Measurements from ENCODE around the gene PLEKHN1.
"Not testable (repeated sequence)": the region's sequence is repeated elsewhere in the genome, so short reads cannot be mapped to it uniquely, and the experiment has no call there.

Gene PLEKHN1

DNA sequence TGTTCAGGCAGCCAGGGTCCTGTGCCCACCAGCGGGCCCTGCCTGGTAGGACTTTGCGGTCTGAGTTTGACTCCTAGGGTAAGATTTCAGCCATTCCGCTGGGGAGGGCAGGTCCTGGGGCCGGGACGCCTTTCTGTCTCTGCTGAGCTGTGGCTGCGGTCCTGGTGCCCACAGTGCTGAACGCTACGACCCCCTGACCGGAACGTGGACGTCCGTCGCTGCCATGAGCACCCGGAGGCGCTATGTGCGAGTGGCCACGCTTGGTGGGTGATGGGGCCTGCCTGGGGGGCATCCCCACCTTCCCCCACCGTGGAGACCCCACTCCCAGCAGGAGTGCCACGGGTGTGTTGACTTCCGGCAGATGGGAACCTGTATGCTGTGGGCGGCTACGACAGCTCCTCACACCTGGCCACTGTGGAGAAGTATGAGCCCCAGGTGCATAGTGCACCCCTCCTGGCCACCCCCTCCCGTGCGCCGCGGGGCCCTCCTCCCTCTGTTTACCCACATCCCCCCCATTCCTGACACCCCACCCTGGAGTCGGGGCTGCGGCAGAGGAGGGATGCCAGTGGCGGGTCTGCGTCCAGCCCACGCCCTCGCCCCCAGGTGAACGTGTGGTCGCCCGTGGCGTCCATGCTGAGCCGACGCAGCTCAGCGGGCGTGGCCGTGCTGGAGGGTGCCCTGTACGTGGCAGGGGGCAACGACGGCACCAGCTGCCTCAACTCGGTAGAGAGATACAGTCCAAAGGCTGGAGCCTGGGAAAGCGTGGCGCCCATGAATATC, 2.3 kb upstream of the PLEKHN1 start:
- no peak for DNase-seq

DNA sequence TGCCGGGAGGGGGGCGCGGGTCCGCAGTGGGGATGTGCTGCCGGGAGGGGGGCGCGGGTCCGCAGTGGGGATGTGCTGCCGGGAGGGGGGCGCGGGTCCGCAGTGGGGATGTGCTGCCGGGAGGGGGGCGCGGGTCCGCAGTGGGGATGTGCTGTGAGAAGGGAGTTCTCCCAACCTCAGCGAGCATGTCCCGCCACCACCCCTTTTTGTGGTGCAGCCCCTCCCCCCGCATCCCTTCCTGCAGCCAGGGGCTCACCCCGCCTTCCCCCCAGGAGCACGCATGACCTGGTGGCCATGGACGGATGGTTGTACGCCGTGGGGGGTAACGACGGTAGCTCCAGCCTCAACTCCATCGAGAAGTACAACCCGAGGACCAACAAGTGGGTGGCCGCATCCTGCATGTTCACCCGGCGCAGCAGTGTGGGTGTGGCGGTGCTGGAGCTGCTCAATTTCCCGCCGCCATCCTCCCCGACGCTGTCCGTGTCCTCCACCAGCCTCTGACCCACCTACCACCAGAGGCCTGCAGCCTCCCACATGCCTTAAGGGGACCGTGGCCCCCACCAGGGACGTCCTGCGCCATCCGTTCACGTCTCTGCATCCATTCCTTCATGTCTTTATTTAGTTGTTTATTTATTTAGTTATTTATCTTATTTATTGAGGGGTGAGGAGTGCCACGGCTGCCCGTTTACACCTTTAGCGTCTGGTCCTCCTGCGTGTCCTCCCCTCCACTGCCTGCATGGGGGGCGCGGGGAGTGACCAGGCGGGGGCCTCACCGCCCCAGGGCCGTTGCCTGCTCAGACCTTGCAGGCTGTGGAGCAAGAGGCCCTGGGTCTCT, 1.4 kb upstream of the PLEKHN1 start:
- no peak for DNase-seq

DNA sequence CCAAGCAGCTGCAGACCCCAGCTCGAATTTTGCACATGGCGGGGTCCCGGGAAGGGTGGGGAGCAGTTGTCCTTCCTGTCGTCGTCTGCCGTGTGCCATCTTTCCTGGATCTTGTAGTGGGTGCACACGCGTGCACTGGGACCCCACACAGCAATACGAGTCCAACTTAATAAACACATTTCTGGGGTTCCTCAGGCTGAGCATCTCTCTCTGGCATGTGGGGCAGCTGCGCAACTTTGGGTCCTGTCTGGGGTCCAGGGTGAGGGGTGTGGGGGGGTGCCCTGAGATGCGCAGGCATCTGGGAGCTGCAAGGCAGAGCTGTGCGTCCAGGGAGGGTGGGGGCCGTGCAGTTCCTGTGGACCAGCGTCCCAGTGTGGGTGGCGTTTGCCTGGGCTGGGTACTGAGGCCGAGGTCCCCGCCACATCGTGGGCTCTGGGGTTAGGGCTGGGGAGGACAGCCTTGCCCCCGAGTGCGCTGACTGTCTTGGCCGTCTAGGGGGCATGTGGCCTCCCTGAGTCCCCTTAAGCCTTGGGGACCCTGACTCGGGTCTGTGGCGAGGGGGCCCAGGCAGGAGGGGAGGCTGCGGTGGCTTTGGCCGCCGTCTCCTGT, 652 bp upstream of the PLEKHN1 start:
- no peak for DNase-seq

DNA sequence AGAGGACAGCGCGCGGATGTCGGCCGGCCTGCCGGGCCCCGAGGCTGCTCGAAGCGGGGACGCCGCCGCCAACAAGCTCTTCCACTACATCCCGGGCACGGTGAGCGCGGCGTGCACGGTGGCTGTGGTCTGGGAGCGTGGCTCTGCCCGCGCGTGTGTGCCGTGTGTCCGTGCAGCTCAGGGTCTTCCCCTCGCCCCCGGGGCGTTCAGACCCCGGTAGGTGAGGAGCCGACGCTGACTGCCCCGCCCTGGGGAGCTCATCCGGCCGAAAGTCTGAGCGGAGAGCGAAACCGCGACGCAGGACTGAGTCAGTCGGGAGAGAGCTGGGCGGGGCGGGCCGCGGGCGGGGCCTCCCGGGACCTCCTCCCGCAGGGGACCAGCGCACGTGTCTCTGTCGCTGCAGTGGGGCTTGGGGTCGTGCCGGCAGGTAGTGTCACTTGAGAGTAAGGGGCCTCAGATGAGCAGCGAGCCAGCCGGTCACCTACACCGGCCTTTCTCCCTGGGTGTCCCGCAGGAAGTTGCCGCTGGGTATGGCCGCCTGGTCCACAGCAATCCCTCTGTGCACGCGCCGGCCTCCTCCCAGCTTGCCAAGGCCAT, 520 bp downstream of the PLEKHN1 start:
- DNase-seq = peak; percentile 34

DNA sequence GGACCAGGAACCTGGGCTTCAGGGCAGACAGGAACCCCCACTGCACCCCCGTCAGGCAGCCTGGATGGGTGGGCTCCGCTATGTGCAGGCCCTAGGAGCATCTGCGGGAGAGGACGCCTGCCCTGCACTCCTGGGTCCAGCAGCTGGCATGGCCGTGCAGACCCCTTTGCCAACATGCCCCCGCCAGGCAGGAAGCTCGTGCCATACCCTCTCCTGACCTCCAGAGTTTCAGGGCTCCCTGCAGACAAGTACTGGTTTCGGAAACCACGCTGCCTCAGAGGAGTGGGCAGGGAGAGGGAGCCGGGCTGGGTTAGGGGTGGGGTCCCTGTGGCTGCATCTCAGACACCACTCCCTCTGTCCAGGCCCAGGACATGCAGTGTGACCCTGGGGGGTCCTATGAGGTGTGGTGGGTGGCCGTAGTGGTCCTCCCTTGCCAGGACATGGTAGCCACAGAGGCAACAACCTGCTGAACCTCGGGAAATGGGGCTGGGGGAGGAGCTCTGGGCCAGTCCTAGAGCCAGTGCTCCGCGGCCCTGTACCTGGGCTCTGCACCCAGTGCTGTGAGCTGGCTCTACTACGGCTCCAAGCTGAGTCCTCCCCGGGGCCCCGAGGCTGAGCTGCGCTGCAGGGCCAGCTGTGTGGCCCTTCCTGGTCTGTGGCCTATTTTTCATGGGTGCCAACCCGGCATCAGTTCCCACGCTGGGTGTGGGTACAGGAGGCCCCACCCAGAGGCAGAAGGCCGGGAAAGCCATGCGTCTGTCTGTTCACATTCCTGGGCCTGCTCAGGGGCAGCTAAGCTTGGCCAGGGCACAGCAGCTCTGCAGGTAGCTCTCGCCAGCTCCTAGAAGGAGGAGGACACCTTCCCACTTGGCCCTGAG, 1.4 kb downstream of the PLEKHN1 start:
- no peak for DNase-seq

DNA sequence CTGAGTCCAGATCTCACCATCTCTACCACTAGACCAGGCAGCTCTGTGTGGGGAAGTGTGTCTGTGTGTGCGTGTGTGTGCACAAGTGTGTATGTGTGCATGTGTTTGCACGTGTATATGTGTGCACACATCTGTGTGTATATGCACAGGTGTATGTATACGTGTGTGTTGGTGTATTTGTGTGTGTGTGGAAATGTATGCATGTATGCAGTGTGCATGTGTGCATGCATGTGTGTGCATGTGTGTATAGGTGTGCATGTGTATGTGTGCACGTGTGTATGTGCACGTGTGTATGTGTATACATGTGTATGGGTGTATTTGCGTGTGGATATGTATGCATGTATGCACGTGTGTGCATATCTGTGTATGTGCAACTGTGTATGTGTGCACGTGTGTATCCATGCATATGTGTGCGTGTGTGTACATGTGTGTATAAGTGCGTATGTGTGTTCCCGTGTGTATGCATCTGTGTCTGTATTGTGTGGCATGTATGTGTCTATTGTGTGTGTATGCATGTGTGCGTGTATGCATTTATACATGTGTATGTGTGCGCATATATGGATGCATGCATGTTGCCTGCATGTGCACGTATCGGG, 3.1 kb downstream of the PLEKHN1 start:
- DNase-seq = no peak

DNA sequence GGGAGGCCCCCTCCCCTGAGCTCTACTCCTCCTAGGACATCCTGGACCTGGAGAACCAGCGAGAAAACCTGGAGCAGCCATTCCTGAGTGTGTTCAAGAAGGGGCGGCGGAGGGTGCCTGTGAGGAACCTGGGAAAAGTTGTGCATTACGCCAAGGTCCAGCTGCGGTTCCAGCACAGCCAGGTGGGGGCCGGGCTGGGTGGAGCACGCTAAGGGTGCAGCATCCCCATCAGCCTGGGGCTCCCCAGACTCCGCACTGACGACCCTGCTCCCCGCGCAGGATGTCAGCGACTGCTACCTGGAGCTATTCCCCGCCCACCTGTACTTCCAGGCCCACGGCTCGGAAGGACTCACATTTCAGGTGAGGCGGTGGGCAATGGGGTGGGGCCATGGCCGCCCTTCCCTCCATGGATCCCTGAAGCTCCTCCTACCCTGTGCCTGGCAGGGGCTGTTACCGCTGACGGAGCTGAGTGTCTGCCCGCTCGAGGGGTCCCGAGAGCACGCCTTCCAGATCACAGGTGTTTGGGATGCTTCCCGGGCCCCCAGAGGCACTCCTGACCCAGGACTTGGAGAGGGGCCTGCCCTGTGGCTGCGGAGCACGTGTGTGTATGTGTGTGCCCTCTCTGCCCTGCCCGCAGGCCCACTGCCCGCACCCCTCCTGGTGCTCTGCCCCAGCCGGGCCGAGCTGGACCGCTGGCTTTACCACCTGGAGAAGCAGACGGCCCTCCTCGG, 4.1 kb downstream of the PLEKHN1 start:
- DNase-seq = no peak

DNA sequence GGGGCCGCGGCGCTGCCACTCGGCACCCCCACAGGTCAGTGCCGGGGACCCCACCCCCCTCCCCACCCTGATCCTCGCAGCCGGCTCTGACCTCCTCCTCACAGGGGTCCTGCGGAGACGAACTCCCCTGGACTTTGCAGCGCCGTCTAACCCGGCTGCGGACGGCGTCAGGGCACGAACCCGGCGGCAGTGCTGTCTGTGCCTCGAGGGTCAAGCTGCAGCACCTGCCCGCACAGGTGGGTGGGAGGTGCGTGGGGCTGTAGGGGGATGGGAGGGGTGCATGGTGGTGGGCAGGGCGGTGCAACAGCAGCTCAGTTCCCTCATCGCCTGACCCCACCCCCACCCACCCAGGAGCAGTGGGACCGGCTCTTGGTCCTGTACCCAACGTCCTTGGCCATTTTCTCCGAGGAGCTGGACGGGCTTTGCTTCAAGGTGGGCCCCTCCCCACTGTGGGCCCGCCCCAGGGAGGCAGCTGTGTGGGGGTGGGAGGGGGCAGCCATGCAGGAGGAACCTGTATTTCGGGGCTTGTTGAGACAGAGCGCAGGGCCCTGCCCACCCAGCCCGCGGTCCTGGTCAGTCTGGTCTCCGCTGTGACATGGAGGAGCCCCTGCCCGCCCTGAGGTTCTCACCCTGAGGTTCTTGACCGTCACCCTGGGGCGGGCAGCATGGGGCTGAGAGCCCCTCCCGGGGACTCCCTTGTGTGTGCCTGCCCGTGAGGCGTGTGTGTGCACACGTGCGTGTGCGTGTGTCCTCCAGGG, 4.9 kb downstream of the PLEKHN1 start:
- no peak for DNase-seq

DNA sequence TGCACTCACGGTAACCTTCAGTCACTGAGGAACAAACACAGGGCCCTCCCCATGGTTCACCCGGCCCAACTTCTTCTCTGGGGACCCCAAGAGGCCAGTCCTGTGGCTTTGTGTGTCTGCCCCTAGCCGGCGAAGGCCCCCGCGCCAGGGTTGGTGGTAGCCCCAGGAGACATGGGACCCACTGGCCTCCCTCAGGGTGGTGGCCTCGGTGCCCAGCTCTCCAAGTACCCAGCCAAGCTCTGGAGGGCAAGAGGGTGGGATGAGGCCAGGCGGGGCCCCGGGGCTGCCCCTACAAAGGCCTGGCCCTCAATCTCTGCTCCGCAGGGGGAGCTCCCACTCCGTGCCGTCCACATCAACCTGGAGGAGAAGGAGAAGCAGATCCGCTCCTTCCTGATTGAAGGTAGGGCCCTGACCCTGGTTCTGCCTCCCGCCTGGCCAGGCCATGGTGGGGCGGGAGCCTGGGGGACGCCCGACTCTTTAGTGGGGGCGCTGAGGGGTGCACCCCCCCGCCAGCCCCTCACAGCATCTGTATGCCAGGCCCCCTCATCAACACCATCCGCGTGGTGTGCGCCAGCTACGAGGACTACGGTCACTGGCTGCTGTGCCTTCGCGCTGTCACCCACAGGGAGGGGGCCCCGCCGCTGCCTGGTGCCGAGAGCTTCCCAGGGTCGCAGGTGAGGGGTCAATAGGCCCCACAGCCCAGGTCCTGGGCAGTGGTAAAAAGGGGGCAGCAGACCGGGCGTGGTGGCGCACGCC, 5.6 kb downstream of the PLEKHN1 start:
- no peak for DNase-seq

DNA sequence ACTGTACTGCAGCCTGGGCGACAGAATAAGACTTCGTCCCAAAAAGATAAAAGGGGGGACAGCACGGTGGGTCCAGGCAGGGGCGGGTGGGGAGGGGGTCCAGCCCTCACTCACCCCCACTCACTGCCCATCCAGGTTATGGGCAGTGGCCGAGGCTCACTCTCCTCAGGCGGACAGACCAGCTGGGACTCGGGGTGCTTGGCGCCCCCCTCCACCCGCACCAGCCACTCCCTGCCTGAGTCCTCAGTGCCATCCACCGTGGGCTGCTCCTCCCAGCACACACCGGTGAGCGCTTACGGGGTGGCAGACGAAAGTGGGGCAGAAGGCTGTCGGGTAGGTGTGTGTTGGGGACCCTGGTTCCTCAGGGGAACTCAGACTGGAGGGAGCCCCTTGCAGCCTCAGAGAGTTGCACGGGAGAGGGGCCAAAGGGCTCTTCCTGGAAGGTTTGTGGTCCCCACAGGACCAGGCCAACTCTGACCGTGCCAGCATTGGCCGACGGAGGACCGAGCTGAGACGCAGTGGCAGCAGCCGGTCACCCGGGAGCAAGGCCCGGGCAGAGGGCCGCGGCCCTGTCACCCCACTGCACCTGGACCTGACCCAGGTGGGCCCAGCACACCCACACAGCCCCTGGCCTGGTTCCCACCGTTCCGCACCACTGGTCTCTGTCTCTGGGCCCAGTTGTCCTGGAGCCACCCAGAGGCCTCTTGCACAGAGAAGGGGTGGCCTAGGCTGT, 6.6 kb downstream of the PLEKHN1 start:
- no peak for DNase-seq

DNA sequence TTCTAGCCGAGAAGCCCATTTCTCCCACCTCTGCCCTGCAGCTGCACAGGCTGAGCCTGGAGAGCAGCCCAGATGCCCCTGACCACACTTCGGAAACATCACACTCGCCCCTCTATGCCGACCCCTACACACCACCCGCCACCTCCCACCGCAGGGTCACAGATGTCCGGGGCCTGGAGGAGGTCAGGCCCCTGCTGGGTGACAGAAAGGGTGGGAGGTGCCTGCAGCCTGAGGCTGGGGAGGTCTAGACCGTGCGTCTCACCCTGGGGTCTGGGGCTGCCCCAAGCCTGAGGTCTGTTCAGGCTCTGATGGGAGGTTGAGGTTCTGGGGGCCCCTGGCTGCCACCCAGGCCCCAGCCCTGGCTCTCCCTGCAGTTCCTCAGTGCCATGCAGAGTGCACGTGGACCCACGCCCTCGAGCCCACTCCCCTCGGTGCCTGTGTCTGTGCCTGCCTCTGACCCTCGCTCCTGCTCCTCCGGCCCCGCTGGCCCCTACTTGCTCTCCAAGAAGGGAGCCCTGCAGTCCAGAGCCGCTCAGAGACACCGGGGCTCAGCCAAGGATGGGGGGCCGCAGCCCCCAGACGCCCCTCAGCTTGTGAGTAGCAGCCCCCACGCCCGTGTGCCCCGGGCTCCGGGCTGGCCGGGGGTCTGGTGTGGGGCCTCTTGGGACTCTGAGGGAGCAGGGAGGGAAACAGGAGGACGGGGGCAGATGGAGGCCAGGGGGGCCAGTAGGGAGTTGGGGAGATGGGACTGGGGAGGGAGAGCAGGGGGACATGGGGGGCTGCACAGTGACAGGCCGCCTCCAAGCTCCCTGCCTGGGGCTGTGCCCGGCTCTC, 7.4 kb downstream of the PLEKHN1 start:
- DNase-seq = no peak

DNA sequence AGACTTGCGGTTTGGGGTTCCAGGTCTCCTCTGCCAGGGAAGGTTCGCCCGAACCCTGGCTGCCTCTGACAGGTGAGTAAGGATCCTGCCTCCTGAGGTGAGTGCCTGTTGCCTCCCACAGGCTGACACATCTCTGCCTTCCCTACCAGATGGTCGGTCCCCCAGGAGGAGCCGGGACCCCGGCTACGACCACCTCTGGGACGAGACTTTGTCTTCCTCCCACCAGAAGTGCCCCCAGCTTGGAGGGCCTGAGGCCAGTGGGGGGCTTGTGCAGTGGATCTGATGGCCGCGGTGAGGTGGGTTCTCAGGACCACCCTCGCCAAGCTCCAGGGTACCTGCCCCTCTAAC, 8.0 kb downstream of the PLEKHN1 start:
- DNase-seq = no peak

DNA sequence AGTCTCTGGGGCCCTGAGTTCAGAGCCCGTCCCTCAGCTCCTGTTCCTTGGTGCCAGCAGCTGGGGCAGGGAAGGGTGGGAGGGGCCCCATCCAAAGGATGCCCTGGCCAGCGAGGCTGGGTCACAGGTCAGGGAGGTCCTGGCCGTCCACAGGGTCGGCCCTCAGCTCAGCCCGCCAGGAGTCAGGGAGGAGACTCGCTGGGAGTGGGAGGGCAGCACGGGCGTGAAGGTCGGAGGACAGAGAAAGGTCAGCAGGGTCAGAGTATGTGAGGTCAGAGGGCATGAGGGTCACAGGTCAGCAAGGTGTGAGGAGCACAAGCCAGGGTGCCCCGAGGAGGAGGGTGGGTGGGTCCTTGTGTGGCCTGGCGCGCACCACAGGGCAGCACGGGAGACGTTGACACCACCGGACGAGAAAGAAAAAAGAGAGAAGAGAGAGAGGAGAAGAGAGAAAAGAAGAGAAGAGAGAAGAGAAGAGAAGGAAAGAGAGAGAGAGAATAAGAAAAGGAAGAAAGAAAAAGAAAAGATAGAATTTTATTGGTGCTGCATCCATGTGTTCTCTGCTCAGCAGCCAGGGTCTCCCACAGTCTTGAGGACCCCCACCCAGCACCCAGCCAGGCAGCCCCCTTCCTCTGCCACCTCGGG, 8.5 kb downstream of the PLEKHN1 start:
- no peak for DNase-seq

DNA sequence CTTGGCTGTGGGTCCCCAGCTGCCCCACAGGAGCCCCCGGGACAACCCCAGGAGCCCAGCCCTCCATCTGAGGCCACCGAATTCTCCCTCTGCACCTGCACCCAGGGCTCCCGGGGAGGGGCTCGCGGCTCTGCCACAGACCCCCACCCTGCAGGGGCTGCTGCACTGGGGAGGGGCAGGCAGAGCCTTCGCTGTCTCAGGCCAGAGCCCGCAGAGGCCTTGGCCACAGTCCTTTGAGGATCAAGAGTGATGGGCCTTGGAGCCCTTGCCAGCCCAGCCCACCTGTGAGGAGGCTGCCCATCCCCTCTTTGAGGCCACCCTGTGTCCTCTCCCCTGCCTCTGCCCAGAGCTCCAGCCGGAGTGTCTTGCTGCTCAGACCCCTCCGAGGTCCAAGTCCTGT, 9.1 kb downstream of the PLEKHN1 start:
- DNase-seq = no peak

DNA sequence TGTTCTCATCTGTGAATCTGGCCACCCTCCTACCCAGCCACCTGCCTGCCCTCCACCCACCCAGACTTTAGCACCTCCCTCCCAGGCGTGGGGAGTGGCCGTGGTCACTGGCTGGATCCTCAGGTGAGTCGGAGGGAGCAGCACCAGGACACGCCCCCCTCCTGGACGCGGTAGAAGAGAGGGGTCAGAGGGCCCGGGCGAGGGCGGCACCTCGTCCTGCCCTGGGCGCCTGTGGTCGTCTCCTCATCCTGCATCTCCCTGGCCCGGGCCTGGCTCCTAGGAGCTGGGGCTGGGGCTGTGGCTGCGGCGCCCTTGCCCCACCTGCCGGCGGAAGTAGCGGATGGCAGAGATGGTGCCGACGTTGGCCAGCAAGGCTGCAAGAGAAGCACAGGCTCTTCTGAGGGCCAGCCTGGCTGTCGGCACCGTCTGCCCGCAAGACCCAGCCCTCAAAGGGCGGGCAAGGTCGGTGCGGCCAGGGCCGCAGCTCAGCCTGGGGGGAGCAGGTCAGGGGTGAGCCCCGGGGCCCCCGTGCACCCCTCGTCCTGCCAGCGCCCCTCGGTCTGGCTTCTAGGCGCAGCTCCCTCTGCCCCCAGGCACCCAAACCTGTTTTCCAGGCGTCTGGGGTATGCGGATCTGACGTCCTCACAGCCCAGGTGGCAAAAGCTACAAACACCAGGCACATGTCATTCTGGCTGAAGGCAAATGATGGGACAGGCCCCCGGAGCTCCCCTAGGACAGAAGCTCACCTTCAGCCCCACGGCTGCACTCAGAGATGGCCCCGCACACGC, 9.8 kb downstream of the PLEKHN1 start:
- DNase-seq = peak; percentile 42

DNA sequence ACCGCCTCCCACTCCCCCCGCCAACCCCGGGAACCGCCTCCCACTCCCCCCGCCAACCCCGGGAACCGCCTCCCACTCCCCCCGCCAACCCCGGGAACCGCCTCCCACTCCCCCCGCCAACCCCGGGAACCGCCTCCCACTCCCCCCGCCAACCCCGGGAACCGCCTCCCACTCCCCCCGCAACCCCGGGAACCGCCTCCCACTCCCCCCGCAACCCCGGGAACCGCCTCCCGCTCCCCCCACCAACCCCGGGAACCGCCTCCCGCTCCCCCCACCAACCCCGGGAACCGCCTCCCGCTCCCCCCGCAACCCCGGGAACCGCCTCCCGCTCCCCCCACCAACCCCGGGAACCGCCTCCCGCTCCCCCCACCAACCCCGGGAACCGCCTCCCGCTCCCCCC, 10.5 kb downstream of the PLEKHN1 start:
- not testable (repeated sequence) for DNase-seq

Data from GOT3 (cell line).